OCI-LY7 (cell line): Measurements from ENCODE around the gene TPST2. TPM values are rescaled to one million over a fixed set of nuclear protein-coding genes. Genes with fewer than 3 reads are reported as not detected.

Experiments used
- BruUV-seq: library from RNA; stranded (reverse); fragments of 400-500 nt; replicated peaks from 2 replicates; lab custom pipeline; 2021; lab: Mats Ljungman, UMichigan
- CTCF ChIA-PET: fragments of 300-600 bp; sonication (Branson Sonifier 250); formaldehyde crosslinking; loops from one replicate; lab custom pipeline; 2022; ENCODE audit warnings: antibody characterized with exemption; ENCODE audit not compliant: unreplicated experiment; lab: Charles Lee
- POLR2A ChIA-PET: fragments of 300-600 bp; sonication (Branson Sonifier 250); formaldehyde crosslinking; loops from one replicate; lab custom pipeline; 2022; ENCODE audit warnings: antibody characterized with exemption; lab: Charles Lee
- DNase-seq: peaks from one replicate; pipeline ENCODE4 v3.0.0-alpha.2; 2015; ENCODE audit warnings: low spot score
- H2AFZ ChIP-seq: fragments of 200-600 bp; sonication (generic), shearing (Covaris generic); 2 replicates; pipeline ENCODE4 v1.6.1; 2014; ENCODE audit warnings: mild to moderate bottlenecking, antibody characterized with exemption, low read length, moderate library complexity
- H3K27ac ChIP-seq: fragments of 200-600 bp; sonication (generic); 2 replicates; pipeline ENCODE4 v1.5.1; 2014; ENCODE audit warnings: mixed run types, low read depth, mild to moderate bottlenecking, moderate library complexity, low read length, inconsistent platforms; ENCODE audit not compliant: poor library complexity, severe bottlenecking
- H3K36me3 ChIP-seq: fragments of 200-600 bp; sonication (generic); 2 replicates; pipeline ENCODE4 v1.6.1; 2014; ENCODE audit warnings: mild to moderate bottlenecking, antibody characterized with exemption, low read length, moderate library complexity, mixed read lengths; ENCODE audit not compliant: insufficient read depth
- H3K4me1 ChIP-seq: fragments of 200-600 bp; sonication (generic); 2 replicates; pipeline ENCODE4 v1.5.1; 2014; ENCODE audit warnings: mild to moderate bottlenecking, low read length; ENCODE audit not compliant: insufficient read depth, poor library complexity, severe bottlenecking
- H3K4me2 ChIP-seq: fragments of 200-600 bp; sonication (generic); 2 replicates; pipeline ENCODE4 v1.6.1; 2014; ENCODE audit warnings: mild to moderate bottlenecking, low read length
- H3K4me3 ChIP-seq: fragments of 200-600 bp; sonication (generic); 2 replicates; pipeline ENCODE4 v1.5.1; 2014; ENCODE audit warnings: mild to moderate bottlenecking, low read depth, low read length; ENCODE audit not compliant: poor library complexity, severe bottlenecking
- H3K79me2 ChIP-seq: fragments of 200-600 bp; sonication (generic); 2 replicates; pipeline ENCODE4 v1.6.1; 2016; ENCODE audit warnings: low read depth, mild to moderate bottlenecking, low read length, moderate library complexity, mixed read lengths; ENCODE audit not compliant: insufficient read depth
- H3K9me2 ChIP-seq: fragments of 200-600 bp; sonication (generic); 2 replicates; pipeline ENCODE4 v1.6.1; 2016; ENCODE audit warnings: mild to moderate bottlenecking, low read length, mixed read lengths; ENCODE audit not compliant: insufficient read depth
- H3K9me3 ChIP-seq: fragments of 200-600 bp; sonication (generic); 2 replicates; pipeline ENCODE4 v1.6.1; 2014; ENCODE audit warnings: mild to moderate bottlenecking, mixed run types, low read length, mixed read lengths
- H4K20me1 ChIP-seq: fragments of 200-600 bp; sonication (generic); 2 replicates; pipeline ENCODE4 v1.6.1; 2014; ENCODE audit warnings: mild to moderate bottlenecking, antibody characterized with exemption, low read length, moderate library complexity, mixed read lengths; ENCODE audit not compliant: insufficient read depth
- CTCF ChIP-seq: fragments of 200-600 bp; sonication (generic); conservative IDR thresholded peaks from 2 replicates; pipeline ENCODE4 v1.5.1; 2014; ENCODE audit warnings: mild to moderate bottlenecking, antibody characterized with exemption, low read length, moderate library complexity, mixed read lengths
- EZH2phosphoT487 ChIP-seq: fragments of 200-600 bp; sonication (generic); IDR thresholded peaks from 2 replicates; pipeline ENCODE4 v1.6.1; 2018; ENCODE audit warnings: low read depth, borderline replicate concordance, mild to moderate bottlenecking, mixed run types, antibody characterized with exemption, low read length, moderate library complexity, mixed read lengths
- intact Hi-C: fragments of 100-400 bp; cut with micrococcal nuclease; formaldehyde crosslinking; loops from one replicate; pipeline ENCODE4 v1.10.0; 2022; ENCODE audit not compliant: unreplicated experiment
- total RNA-seq, 2 experiments: library from RNA; depleted of rRNA in 1 of 2; stranded (reverse); fragments of >200 nt in 1 of 2; shearing (Covaris generic) in 1 of 2; gene quantifications; 2 replicates each; pipeline ENCODE4 v1.2.3, GENCODE V29; 2014 to 2022

Gene TPST2
- total RNA-seq, 2 experiments from 2014 or later, result 12.5 to 19.1 TPM

DNA sequence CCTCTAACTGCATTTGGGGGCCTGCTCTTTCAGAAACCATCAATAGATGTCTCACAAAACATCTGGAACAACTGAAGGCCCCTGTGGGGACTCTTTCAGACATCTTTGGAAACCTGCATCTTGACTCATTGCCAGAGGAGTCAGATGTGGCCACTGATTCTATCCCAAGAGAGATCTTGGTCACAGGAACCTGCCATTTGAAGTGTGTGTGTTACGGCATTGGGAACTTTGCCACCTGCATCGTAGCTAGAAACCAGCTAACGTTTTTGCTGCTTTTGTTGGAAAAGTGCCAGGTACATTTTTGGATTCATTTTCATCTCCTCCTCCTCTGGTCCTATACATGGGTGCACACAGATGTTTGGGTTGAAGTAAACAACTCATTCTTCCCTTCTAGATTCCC is 101.9 kb downstream of the TPST2 start:
- Histone ChIP-seq H3K4me2 (no peak overlapping the region), H4K20me1 (peaks cover 7% of the 10 kb centered on the region; the same call in 1 of the 2 replicates), H3K9me3 (no peaks in the 10 kb centered on the region), H3K79me2 (peaks cover 34% of the 10 kb centered on the region), H3K9me2 (no peaks in the 10 kb centered on the region), H2AFZ (no peak overlapping the region), H3K36me3 (peaks cover 74% of the 10 kb centered on the region), H3K4me1 (peaks cover 32% of the 10 kb centered on the region), H3K27ac (no peak overlapping the region), H3K4me3 (no peak overlapping the region)
- no TSS peak for BruUV-seq
- TF ChIP-seq CTCF, result no peak
- intact Hi-C loops, result no loop called here
- no peak for DNase-seq
- POLR2A ChIA-PET, result no interaction called here
- CTCF ChIA-PET, result no interaction called here

GRCh38 chr22:26486394-26486793 is 103.5 kb downstream of the TPST2 start:
- H3K79me2 ChIP-seq, result peaks cover 50% of the 10 kb centered on the region
- no peaks in the 10 kb centered on the region for H3K9me2 ChIP-seq
- DNase-seq, result no peak
- intact Hi-C loops, result no loop called here
- peak overlapping the region; percentile 92; the same call in 1 of the 2 replicates for H3K4me2 ChIP-seq
- no peak overlapping the region for H2AFZ ChIP-seq
- TF ChIP-seq CTCF (no peak), EZH2phosphoT487 (no peak)
- no peak overlapping the region for H3K27ac ChIP-seq
- no peak overlapping the region for H3K4me3 ChIP-seq
- ChIA-PET POLR2A (no interaction called here), CTCF (no interaction called here)
- H3K4me1 ChIP-seq, result peaks cover 47% of the 10 kb centered on the region
- H4K20me1 ChIP-seq, result peaks cover 7% of the 10 kb centered on the region; the same call in 1 of the 2 replicates
- peaks cover 58% of the 10 kb centered on the region for H3K36me3 ChIP-seq
- BruUV-seq, result no TSS peak
- H3K9me3 ChIP-seq, result no peaks in the 10 kb centered on the region

- H3K27ac ChIP-seq, result no peak overlapping the region
- ChIA-PET CTCF (no interaction called here), POLR2A (interaction anchor here (6.0 kb wide), 1 partner anchor 49 kb away, joined by 34 read pairs; no protein-coding TSS in a partner anchor)
- H2AFZ ChIP-seq, result no peak overlapping the region
- intact Hi-C loops, result no loop called here
- H3K36me3 ChIP-seq, result peaks cover 53% of the 10 kb centered on the region
- H4K20me1 ChIP-seq, result peaks cover 7% of the 10 kb centered on the region; the same call in 1 of the 2 replicates
- TF ChIP-seq CTCF, result no peak
- no peak for TF ChIP-seq EZH2phosphoT487
- peaks cover 52% of the 10 kb centered on the region for H3K4me1 ChIP-seq
- BruUV-seq, result no TSS peak
- no peak for DNase-seq
- no peaks in the 10 kb centered on the region for H3K9me2 ChIP-seq
- peak overlapping the region; percentile 92 for H3K4me2 ChIP-seq
- H3K79me2 ChIP-seq, result peaks cover 55% of the 10 kb centered on the region
- peak overlapping the region; percentile 86 for H3K4me3 ChIP-seq
- no peaks in the 10 kb centered on the region for H3K9me3 ChIP-seq
Observed at GRCh38 chr22:26485806-26486390, 104.0 kb downstream of the TPST2 start.
